HPDE6-E6E7 (cell line): Measurements from ENCODE around the gene LRRFIP1.
"Not testable (repeated sequence)": the region's sequence is repeated elsewhere in the genome, so short reads cannot be mapped to it uniquely, and the experiment has no call there.

Experiments used
- DNase-seq: peaks from one replicate; pipeline ENCODE4 v3.0.0; 2011; ENCODE audit warnings: missing footprints; ENCODE audit errors: extremely low spot score

The LRRFIP1 gene

GRCh38 chr2:237782181-237782580 lies 154.8 kb downstream of the LRRFIP1 start:
- DNase-seq = no peak

- DNase-seq = not testable (repeated sequence)
Measured at GRCh38 chr2:237783678-237784077, 156.3 kb downstream of the LRRFIP1 start.

- DNase-seq = no peak
Measured at GRCh38 chr2:237786936-237787335, 159.5 kb downstream of the LRRFIP1 start.

GRCh38 chr2:237790353-237790752 lies 163.0 kb downstream of the LRRFIP1 start:
- DNase-seq = peak; percentile 33

GRCh38 chr2:237791977-237792727 lies 164.8 kb downstream of the LRRFIP1 start:
- peak; percentile 6 for DNase-seq

GRCh38 chr2:237797253-237797652 lies 169.9 kb downstream of the LRRFIP1 start:
- DNase-seq = no peak

GRCh38 chr2:237798236-237799059 lies 171.1 kb downstream of the LRRFIP1 start, which contains the start of gene RBM44:
Gene RBM44, plus strand, starts transcription at chr2:237798779. Its CDS starts 14,831 bp downstream, at chr2:237813610.
- DNase-seq = no peak

- DNase-seq = no peak
Measured at GRCh38 chr2:237799060-237799428, 171.7 kb downstream of the LRRFIP1 start.

GRCh38 chr2:237801466-237801865 lies 174.1 kb downstream of the LRRFIP1 start:
- DNase-seq = no peak

- no peak for DNase-seq
Measured at GRCh38 chr2:237806334-237806733, 178.9 kb downstream of the LRRFIP1 start.

- DNase-seq = no peak
Measured at GRCh38 chr2:237815637-237816036, 188.2 kb downstream of the LRRFIP1 start.

GRCh38 chr2:237816531-237816930 lies 189.1 kb downstream of the LRRFIP1 start:
- no peak for DNase-seq

- no peak for DNase-seq
Measured at GRCh38 chr2:237818066-237818473, 190.7 kb downstream of the LRRFIP1 start.

- DNase-seq = no peak
Measured at GRCh38 chr2:237819231-237819630, 191.8 kb downstream of the LRRFIP1 start.

- DNase-seq = no peak
Measured at GRCh38 chr2:237820421-237820820, 193.0 kb downstream of the LRRFIP1 start.

GRCh38 chr2:237823544-237823943 lies 196.2 kb downstream of the LRRFIP1 start:
- DNase-seq = no peak

- no peak for DNase-seq
Measured at GRCh38 chr2:237824085-237824484, 196.7 kb downstream of the LRRFIP1 start.

GRCh38 chr2:237827421-237827987 lies 200.1 kb downstream of the LRRFIP1 start:
- no peak for DNase-seq
